C1 segment of cervical spinal cord (tissue), 14 donors: Measurements from ENCODE around the gene FKBP1A.

Experiments used
- DNase-seq, 14 donors: peaks; one replicate each; lab custom pipeline; 2025; lab: John Stamatoyannopoulos, UW

Gene FKBP1A

DNA sequence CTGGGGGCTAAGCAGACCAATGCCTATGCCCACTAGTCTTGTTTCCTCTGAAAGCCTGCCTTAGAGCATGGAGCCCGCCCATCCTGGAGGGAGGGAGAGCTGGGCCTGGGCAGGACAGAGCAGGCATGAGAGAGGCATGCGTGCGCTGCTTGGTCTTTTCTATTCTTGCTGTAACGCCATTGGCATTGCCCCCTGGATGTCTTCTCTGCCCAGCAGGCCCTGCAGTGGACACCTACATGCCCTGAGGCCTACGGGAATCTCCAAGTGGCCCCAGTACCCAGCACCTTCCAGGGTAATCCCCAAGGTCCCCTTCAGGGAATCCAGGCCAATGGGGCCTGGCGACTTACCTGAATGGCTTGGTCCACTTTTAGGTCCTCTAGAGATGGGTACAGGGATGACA lies 72.8 kb downstream of the FKBP1A start:
- DNase-seq = no peak

DNA sequence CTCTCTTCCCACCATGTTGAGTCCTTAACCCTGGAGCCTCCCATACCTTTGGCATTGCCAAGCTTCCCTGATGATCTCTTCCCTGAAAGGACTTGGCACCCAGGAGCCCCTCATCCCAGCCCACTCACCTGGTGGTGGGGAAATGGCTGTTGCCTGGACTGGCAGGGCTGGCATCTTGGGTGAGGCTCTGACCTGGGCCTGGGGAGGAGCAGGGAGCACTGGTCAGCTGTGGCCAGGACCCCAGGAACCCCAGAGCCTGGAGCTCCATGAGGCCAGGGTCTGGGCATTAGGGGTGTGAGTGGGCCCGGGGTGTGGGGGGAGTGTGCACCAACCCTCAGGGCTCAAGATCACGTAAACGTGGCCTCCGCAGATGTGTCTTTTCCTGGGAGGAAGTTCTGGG lies 73.4 kb downstream of the FKBP1A start:
- no peak for DNase-seq

DNA sequence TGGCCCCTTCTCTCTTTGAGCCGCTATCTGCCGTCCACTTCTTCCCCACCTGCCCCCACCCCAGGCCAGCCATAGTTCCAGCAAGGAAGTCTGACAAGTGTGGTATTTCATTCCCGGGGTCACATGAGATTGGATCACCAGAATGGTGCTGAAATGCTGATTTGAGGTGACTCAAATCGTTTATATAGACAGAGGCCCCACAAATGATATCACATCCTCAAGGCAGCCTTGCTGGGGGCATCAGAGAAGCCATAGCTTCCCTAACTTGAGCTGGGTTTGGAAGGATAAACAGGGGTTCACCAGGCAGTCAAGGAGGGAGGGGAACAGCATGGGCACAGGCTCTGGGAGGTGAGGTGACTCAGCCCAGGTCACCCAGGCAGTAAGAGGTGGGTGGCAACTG lies 73.8 kb downstream of the FKBP1A start:
- DNase-seq = no peak
